Omental fat pad (tissue), 4 donors: Measurements from ENCODE around the gene PDE8A. TPM values are rescaled to one million over a fixed set of nuclear protein-coding genes. Genes with fewer than 3 reads are reported as not detected.
A peak's percentile ranks its signal among the peaks of the same experiment; 100 is the strongest.

Experiments
- ATAC-seq: fragments of 150-250 bp; one replicate; pipeline ENCODE4 v1.9.1; 2016; ENCODE audit warnings: mild to moderate bottlenecking, moderate library complexity; ENCODE audit not compliant: low FRiP score
- DNase-seq: peaks from one replicate; pipeline ENCODE4 v3.0.0-alpha.2; 2019; ENCODE audit warnings: low spot score
- CTCF ChIP-seq, 3 donors: fragments of 450-650 bp; IDR thresholded peaks; one replicate each; pipeline ENCODE4 v1.5.1; 2016 to 2017; ENCODE audit warnings: antibody characterized with exemption in 3 of 3, mild to moderate bottlenecking in 3 of 3, moderate library complexity in 2 of 3
- total RNA-seq, 4 donors: library from RNA; depleted of rRNA; stranded (reverse); fragments of >200 nt; gene quantifications; one replicate each; pipeline ENCODE4 v1.1.0, GENCODE V29; 2016

The PDE8A gene
- total RNA-seq, 4 donors from 2014 or later = 61.0 to 86.5 (median 79.0) TPM

GRCh38 chr15:84970843-84971242 lies 10.8 kb upstream of the PDE8A start:
- no peak for ATAC-seq
- DNase-seq = no peak
- no peak for TF ChIP-seq CTCF (IDR thresholded peaks at IDR 0.05)

DNA sequence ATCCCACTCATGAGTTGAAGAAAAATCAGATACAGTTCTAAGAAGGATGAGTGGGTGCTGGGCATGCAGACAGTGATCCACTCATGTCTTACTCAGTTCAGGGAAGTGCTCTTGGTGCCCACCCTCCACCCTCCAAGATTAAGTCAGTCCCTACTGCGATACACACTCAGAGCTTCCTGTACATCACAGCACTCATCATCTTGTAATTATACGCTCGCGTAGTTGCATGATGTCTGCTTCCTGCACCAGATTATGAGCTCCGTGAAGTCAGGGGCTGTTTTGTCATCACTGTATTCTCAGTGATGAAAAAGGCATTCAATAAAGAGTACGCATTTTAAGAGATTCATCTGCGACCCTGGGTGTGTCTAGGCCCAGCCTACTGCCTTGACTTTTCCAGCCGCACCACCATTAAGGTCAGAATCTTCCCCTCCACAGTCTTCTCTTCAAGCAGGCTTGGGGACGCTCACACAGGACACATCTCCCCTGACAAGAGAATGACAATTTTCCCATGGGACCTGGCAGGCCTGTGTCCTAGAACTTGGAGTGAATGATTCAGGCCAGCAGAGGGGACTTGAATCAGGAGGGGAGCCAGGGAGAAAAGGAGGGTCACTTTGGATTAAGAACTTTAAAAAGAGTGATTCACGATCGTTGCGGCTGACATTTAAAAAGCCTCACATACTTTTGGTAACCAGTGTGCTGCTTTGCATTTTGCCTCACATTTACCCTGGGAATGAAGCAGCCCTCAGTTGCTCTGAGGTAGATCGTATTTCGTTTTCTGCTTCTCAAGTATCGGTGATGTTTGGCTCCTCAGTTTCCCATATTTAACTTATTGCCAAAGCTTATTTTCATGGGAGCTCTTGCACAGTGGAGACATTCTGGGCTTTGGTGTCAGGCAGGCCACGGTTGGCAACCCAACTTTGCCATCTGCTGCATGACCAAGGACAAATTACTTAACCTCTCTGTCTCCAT lies 7.9 kb upstream of the PDE8A start:
- DNase-seq (no peak), ATAC-seq (no peak)
- no peak for TF ChIP-seq CTCF (IDR thresholded peaks at IDR 0.05)

GRCh38 chr15:84975871-84976351 lies 5.7 kb upstream of the PDE8A start:
- DNase-seq = no peak

GRCh38 chr15:84976746-84977345 lies 4.8 kb upstream of the PDE8A start:
- no peak for TF ChIP-seq CTCF (IDR thresholded peaks at IDR 0.05)
- DNase-seq (no peak), ATAC-seq (no peak)

More at GRCh38 chr15:84975871-84976351, 5.7 kb upstream of the PDE8A start:
- TF ChIP-seq CTCF (IDR thresholded peaks at IDR 0.05) = no peak
- ATAC-seq = no peak

DNA sequence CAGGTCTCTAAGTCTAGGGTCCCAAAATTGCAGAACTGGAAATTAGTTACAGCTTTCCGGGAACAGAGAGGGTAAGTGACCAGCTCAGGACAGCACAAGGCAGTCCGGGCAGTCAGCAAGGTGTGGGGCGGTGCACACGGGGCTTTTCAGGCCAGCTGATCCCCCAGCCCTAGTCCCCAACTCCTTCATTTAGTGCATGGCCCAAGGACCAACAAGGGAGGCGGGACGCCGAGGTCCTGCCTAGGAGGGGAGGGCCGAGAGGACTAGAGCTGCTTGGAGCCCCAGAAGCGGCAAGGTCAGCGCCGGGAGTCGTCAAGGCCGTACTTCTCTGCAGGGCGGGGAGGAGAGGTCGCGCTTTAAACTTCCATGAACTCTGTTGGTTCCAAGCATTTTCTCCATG lies 2.0 kb upstream of the PDE8A start:
- no peak for ATAC-seq
- no peak for DNase-seq
- TF ChIP-seq CTCF (IDR thresholded peaks at IDR 0.05) = no peak

DNA sequence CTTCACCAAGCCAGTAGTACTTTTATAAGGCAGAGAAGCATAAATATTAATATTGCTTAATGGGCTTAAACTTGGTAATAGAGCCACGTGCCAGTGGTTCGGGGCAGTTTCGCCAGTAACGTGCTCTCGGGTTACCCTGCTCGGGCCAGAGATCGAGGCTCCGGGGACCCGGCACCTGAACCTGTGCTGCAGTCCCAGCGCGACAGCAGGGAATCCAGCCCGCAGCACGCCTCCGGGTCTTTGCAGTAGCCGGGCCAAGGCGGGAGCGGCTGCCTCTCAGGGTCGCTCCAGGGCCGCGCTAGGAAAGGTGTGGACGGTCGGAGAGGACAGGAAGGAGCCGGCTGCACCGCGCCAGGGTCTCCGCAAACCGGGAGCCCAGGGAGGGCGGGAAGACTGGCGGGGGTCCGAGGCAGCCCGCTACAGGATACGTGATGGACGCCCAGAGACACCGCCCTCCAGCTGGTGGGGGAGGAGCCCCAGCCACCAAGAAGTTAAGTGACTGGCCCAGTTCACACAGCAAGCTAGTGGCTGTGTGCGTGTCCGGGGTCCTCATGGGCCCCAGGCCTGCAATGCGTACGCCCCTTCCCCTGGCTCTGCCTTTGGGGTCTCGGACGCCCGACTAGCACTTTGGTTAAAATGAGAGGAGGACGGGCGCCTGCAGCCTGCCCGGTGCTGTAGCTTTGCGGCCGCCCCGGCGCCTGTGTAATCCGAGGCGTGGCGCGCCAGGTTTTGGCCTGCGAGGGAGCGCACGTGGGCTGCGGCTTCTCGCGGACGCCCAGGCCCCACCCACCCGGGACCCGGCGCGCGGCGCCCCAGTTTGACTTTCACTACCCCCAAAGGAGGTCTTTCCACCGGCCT lies 1.2 kb upstream of the PDE8A start:
- peak; percentile 45 for DNase-seq
- no peak for TF ChIP-seq CTCF (IDR thresholded peaks at IDR 0.05)
- ATAC-seq = peak; percentile 82
